HG02884 (cell line): ENCODE data around the gene ABCA4.

Experiments used
- ATAC-seq: cut with Tn5 transposase; IDR thresholded peaks from one replicate; pipeline ENCODE4 v1.9.1; 2021; ENCODE audit warnings: mild to moderate bottlenecking, moderate library complexity; ENCODE audit not compliant: unreplicated experiment

Gene ABCA4

GRCh38 chr1:94056171-94056570 is 64.8 kb downstream of the ABCA4 start:
- no peak for ATAC-seq

GRCh38 chr1:94055459-94056122 is 65.4 kb downstream of the ABCA4 start:
- ATAC-seq: no peak

GRCh38 chr1:94050675-94051074 is 70.3 kb downstream of the ABCA4 start:
- ATAC-seq: no peak

- no peak for ATAC-seq
Observed at GRCh38 chr1:94050254-94050653, 70.7 kb downstream of the ABCA4 start.

- ATAC-seq: no peak
Observed at GRCh38 chr1:94049791-94050190, 71.2 kb downstream of the ABCA4 start.

GRCh38 chr1:94048413-94049164 is 72.4 kb downstream of the ABCA4 start:
- no peak for ATAC-seq

- ATAC-seq: no peak
Observed at GRCh38 chr1:94047949-94048348, 73.0 kb downstream of the ABCA4 start.

GRCh38 chr1:94045465-94046056 is 75.4 kb downstream of the ABCA4 start:
- ATAC-seq: peak; percentile 81

GRCh38 chr1:94044891-94045290 is 76.1 kb downstream of the ABCA4 start:
- ATAC-seq: no peak

GRCh38 chr1:94044290-94044790 is 76.6 kb downstream of the ABCA4 start:
- no peak for ATAC-seq

GRCh38 chr1:94043738-94044289 is 77.1 kb downstream of the ABCA4 start:
- no peak for ATAC-seq

GRCh38 chr1:94042388-94042787 is 78.6 kb downstream of the ABCA4 start:
- no peak for ATAC-seq

- ATAC-seq: no peak
Observed at GRCh38 chr1:94039871-94040569, 80.9 kb downstream of the ABCA4 start.

- no peak for ATAC-seq
Observed at GRCh38 chr1:94039514-94039870, 81.5 kb downstream of the ABCA4 start.

- ATAC-seq: no peak
Observed at GRCh38 chr1:94038511-94038910, 82.4 kb downstream of the ABCA4 start.

- ATAC-seq: peak; percentile 71
Observed at GRCh38 chr1:94037392-94038229, 83.3 kb downstream of the ABCA4 start.

- ATAC-seq: no peak
Observed at GRCh38 chr1:94036730-94037129, 84.2 kb downstream of the ABCA4 start.

GRCh38 chr1:94033849-94034248 is 87.1 kb downstream of the ABCA4 start:
- no peak for ATAC-seq

- ATAC-seq: no peak
Observed at GRCh38 chr1:94032637-94033036, 88.3 kb downstream of the ABCA4 start.

- ATAC-seq: no peak
Observed at GRCh38 chr1:94031591-94031990, 89.4 kb downstream of the ABCA4 start.
